IMR-90 (cell line): Measurements from ENCODE around the gene CYP4F8. TPM values are rescaled to one million over a fixed set of nuclear protein-coding genes. Genes with fewer than 3 reads are reported as not detected.
"Not testable (repeated sequence)": the region's sequence is repeated elsewhere in the genome, so short reads cannot be mapped to it uniquely, and the experiment has no call there.

Experiments
- ATAC-seq: fragments of 200-7000 bp; cut with Tn5 transposase; 2 replicates; pipeline ENCODE4 v1.9.1; 2020; ENCODE audit warnings: low read depth, mild to moderate bottlenecking, moderate library complexity
- BruUV-seq: library from RNA; stranded (reverse); fragments of 400-500 nt; replicated peaks from 2 replicates; lab custom pipeline; 2021; lab: Mats Ljungman, UMichigan
- CTCF ChIA-PET: fragments of 300-600 bp; formaldehyde crosslinking; extraction: SDS; loops from one replicate; lab custom pipeline; 2021; ENCODE audit warnings: antibody characterized with exemption; lab: Yijun Ruan, JAX
- POLR2A ChIA-PET: fragments of 300-600 bp; sonication (Branson Sonifier 250); formaldehyde crosslinking; loops from one replicate; lab custom pipeline; 2022; ENCODE audit warnings: antibody characterized with exemption; ENCODE audit not compliant: unreplicated experiment; lab: Charles Lee
- DNase-seq: peaks from one replicate; pipeline ENCODE4 v3.0.0; 2013
- H2AFZ ChIP-seq: replicated peaks from 2 replicates; pipeline ENCODE3; 2013; ENCODE audit warnings: low read length, mild to moderate bottlenecking; ENCODE audit not compliant: poor library complexity
- H2AK5ac ChIP-seq: 2 replicates; pipeline ENCODE4 v1.6.1; 2013; ENCODE audit warnings: low read depth, low read length, inconsistent platforms
- H2AK9ac ChIP-seq: replicated peaks from 2 replicates; pipeline ENCODE3; 2013; ENCODE audit warnings: mild to moderate bottlenecking, low read depth, low read length, moderate library complexity; ENCODE audit not compliant: poor library complexity
- H2BK120ac ChIP-seq: 2 replicates; pipeline ENCODE4 v1.6.1; 2013; ENCODE audit warnings: low read depth, low read length, inconsistent platforms
- H2BK15ac ChIP-seq: 3 replicates; pipeline ENCODE4 v1.6.1; 2013; ENCODE audit warnings: low read depth, low read length, inconsistent platforms
- H2BK20ac ChIP-seq: 2 replicates; pipeline ENCODE4 v1.6.1; 2013; ENCODE audit warnings: low read depth, mild to moderate bottlenecking, inconsistent platforms, low read length, moderate library complexity
- H2BK5ac ChIP-seq: 2 replicates; pipeline ENCODE4 v1.6.1; 2013; ENCODE audit warnings: mild to moderate bottlenecking, low read depth, low read length, inconsistent platforms; ENCODE audit not compliant: poor library complexity, severe bottlenecking
- H3K14ac ChIP-seq: replicated peaks from 2 replicates; pipeline ENCODE4 v1.6.1; 2013; ENCODE audit warnings: low read depth, low read length, inconsistent platforms
- H3K18ac ChIP-seq: 2 replicates; pipeline ENCODE4 v1.6.1; 2013; ENCODE audit warnings: low read depth, low read length, control low read depth
- H3K23ac ChIP-seq: 2 replicates; pipeline ENCODE4 v1.6.1; 2013; ENCODE audit warnings: low read depth, low read length, inconsistent platforms
- H3K27ac ChIP-seq: 2 replicates; pipeline ENCODE4 v1.5.1; 2013; ENCODE audit warnings: mild to moderate bottlenecking, control low read depth, low read length; ENCODE audit not compliant: insufficient read depth
- H3K27me3 ChIP-seq: 2 replicates; pipeline ENCODE4 v1.6.1; 2013; ENCODE audit warnings: low read length; ENCODE audit not compliant: control insufficient read depth, insufficient read depth
- H3K36me3 ChIP-seq: 2 replicates; pipeline ENCODE4 v1.6.1; 2013; ENCODE audit warnings: low read length, mixed read lengths; ENCODE audit not compliant: control insufficient read depth, insufficient read depth
- H3K4ac ChIP-seq: 2 replicates; pipeline ENCODE4 v1.6.1; 2013; ENCODE audit warnings: low read depth, low read length, inconsistent platforms
- H3K4me1 ChIP-seq: 2 replicates; pipeline ENCODE4 v1.6.1; 2013; ENCODE audit warnings: low read length, mixed read lengths; ENCODE audit not compliant: control insufficient read depth, insufficient read depth
- H3K4me2 ChIP-seq: 2 replicates; pipeline ENCODE4 v1.6.1; 2013; ENCODE audit warnings: low read depth, mild to moderate bottlenecking, control low read depth, low read length, moderate library complexity
- H3K4me3 ChIP-seq: 2 replicates; pipeline ENCODE4 v1.5.1; 2013; ENCODE audit warnings: low read depth, mild to moderate bottlenecking, control low read depth, low read length, moderate library complexity; ENCODE audit not compliant: insufficient read depth
- H3K56ac ChIP-seq: 2 replicates; pipeline ENCODE4 v1.6.1; 2013; ENCODE audit warnings: low read length, inconsistent platforms; ENCODE audit not compliant: insufficient read depth; ENCODE audit errors: extremely low read depth
- H3K79me1 ChIP-seq, 2 experiments: 2 replicates each; pipeline ENCODE4 v1.6.1; 2013; ENCODE audit warnings: low read length in 2 of 2, inconsistent platforms in 1 of 2, low read depth in 1 of 2
- H3K9ac ChIP-seq: 2 replicates; pipeline ENCODE4 v1.6.1; 2013; ENCODE audit warnings: low read depth, low read length, control low read depth
- H3K9me1 ChIP-seq: 2 replicates; pipeline ENCODE4 v1.6.1; 2013; ENCODE audit warnings: low read length, inconsistent platforms; ENCODE audit not compliant: insufficient read depth
- H3K9me3 ChIP-seq: 2 replicates; pipeline ENCODE4 v1.6.1; 2013; ENCODE audit warnings: low read length; ENCODE audit not compliant: control insufficient read depth, insufficient read depth
- H4K20me1 ChIP-seq: 2 replicates; pipeline ENCODE4 v1.6.1; 2013; ENCODE audit warnings: low read length, inconsistent platforms; ENCODE audit not compliant: insufficient read depth
- H4K5ac ChIP-seq: 2 replicates; pipeline ENCODE4 v1.6.1; 2013; ENCODE audit warnings: mild to moderate bottlenecking, low read depth, low read length, control low read depth
- H4K8ac ChIP-seq, 2 experiments: 2 replicates each; pipeline ENCODE4 v1.6.1; 2013; ENCODE audit warnings: low read depth in 2 of 2, low read length in 2 of 2, control low read depth in 1 of 2, inconsistent platforms in 1 of 2
- H4K91ac ChIP-seq: 2 replicates; pipeline ENCODE4 v1.6.1; 2013; ENCODE audit warnings: low read depth, low read length, inconsistent platforms; ENCODE audit not compliant: insufficient read depth
- WGBS, 2 experiments: methylation state at CpG; one replicate each; pipeline versions ENCODE4 v1.1.5 to v1.1.7; 2013; ENCODE audit warnings: missing lambda C conversion rate in 2 of 2; ENCODE audit not compliant: insufficient read length in 1 of 2; ENCODE audit errors: extremely low coverage in 2 of 2; 5-methylcytosine and 5-hydroxymethylcytosine counted together
- dilution Hi-C: fragments of 300-500 bp; cut with HindIII; formaldehyde crosslinking; loops from one replicate; pipeline ENCODE4 v1.14.3; 2018; ENCODE audit warnings: low sequenced_read_pairs; ENCODE audit not compliant: unreplicated experiment
- in situ Hi-C: fragments of 300-500 bp; cut with MboI; formaldehyde crosslinking; loops from 3 replicates; pipeline ENCODE4 v1.14.3; 2019; ENCODE audit warnings: low sequenced_read_pairs, inconsistent platforms, mixed read lengths
- intact Hi-C: fragments of 100-400 bp; cut with micrococcal nuclease; formaldehyde crosslinking; loops from 2 replicates; pipeline ENCODE4 v1.10.0; 2022
- polyA plus RNA-seq, 3 experiments: library from polyadenylated mRNA; depleted of rRNA; stranded (reverse); fragments of >200 nt; gene quantifications; 2 replicates each; pipeline ENCODE4 v1.2.3, GENCODE V29; 2012; ENCODE audit warnings: low replicate concordance in 1 of 3
- total RNA-seq: library from RNA; depleted of rRNA; stranded (reverse); fragments of >200 nt; gene quantifications from 2 replicates; pipeline ENCODE4 v1.2.3, GENCODE V29; 2012

The CYP4F8 gene
- total and polyA plus RNA-seq, 2 of the 4 experiments (the other 2 are of a cell fraction) = not detected

- H3K9me3 ChIP-seq, H4K8ac ChIP-seq, H3K27me3 ChIP-seq, H2BK5ac ChIP-seq, H3K14ac ChIP-seq, H2BK20ac ChIP-seq, H3K9me1 ChIP-seq, dilution Hi-C loops, DNase-seq, H3K27ac ChIP-seq, H3K23ac ChIP-seq, BruUV-seq, H3K79me1 ChIP-seq, H2BK15ac ChIP-seq, H2BK120ac ChIP-seq, H4K20me1 ChIP-seq, H2AK9ac ChIP-seq, H3K56ac ChIP-seq, H2AK5ac ChIP-seq, intact Hi-C loops, H3K9ac ChIP-seq, H3K4me1 ChIP-seq, H3K4me3 ChIP-seq, POLR2A ChIA-PET, in situ Hi-C loops, H4K91ac ChIP-seq, H3K4ac ChIP-seq, H4K5ac ChIP-seq, CTCF ChIA-PET, ATAC-seq, H3K18ac ChIP-seq, H3K4me2 ChIP-seq, H3K36me3 ChIP-seq, H2AFZ ChIP-seq: not testable (repeated sequence)
- no CpG with 5 or more reads among the region's 5 CpGs for WGBS, 2 experiments
Measured at GRCh38 chr19:15592506-15592905, 22.5 kb upstream of the CYP4F8 start.

- POLR2A ChIA-PET, H3K79me1 ChIP-seq, intact Hi-C loops, H2AK5ac ChIP-seq, H3K14ac ChIP-seq, H3K18ac ChIP-seq, H3K27ac ChIP-seq, H3K4me2 ChIP-seq, H2AK9ac ChIP-seq, H4K20me1 ChIP-seq, H3K4me3 ChIP-seq, H3K27me3 ChIP-seq, H3K4ac ChIP-seq, dilution Hi-C loops, CTCF ChIA-PET, H4K5ac ChIP-seq, H3K9me3 ChIP-seq, DNase-seq, H2AFZ ChIP-seq, H3K9ac ChIP-seq, H2BK20ac ChIP-seq, H3K36me3 ChIP-seq, H2BK5ac ChIP-seq, H4K91ac ChIP-seq, H2BK120ac ChIP-seq, H2BK15ac ChIP-seq, H3K23ac ChIP-seq, in situ Hi-C loops, H3K56ac ChIP-seq, ATAC-seq, H3K9me1 ChIP-seq, H3K4me1 ChIP-seq, H4K8ac ChIP-seq, BruUV-seq: not testable (repeated sequence)
- no CpG with 5 or more reads among the region's 4 CpGs for WGBS, 2 experiments
Measured at GRCh38 chr19:15593766-15594165, 21.3 kb upstream of the CYP4F8 start.
